ENCODE results near the gene DHRS13.
"Not testable (repeated sequence)": the region's sequence is repeated elsewhere in the genome, so short reads cannot be mapped to it uniquely, and the experiment has no call there.

Gene DHRS13

GRCh38 chr17:28882154-28882895, 20.6 kb downstream of the DHRS13 start:
- DNase-seq (ENCODE audit: low read depth): no peak

- DNase-seq (ENCODE audit: low read depth): no peak
Observed at GRCh38 chr17:28881533-28882056, 21.3 kb downstream of the DHRS13 start.

GRCh38 chr17:28880572-28880945, 22.3 kb downstream of the DHRS13 start:
- DNase-seq (ENCODE audit: low read depth): no peak

GRCh38 chr17:28879886-28880571, 22.9 kb downstream of the DHRS13 start:
- DNase-seq (ENCODE audit: low read depth): no peak

- no peak for DNase-seq (ENCODE audit: low read depth)
Observed at GRCh38 chr17:28878981-28879380, 23.9 kb downstream of the DHRS13 start.

- DNase-seq (ENCODE audit: low read depth): no peak
Observed at GRCh38 chr17:28878158-28878910, 24.5 kb downstream of the DHRS13 start.

GRCh38 chr17:28877150-28877711, 25.6 kb downstream of the DHRS13 start:
- not testable (repeated sequence) for DNase-seq (ENCODE audit: low read depth)

GRCh38 chr17:28875848-28876550, 26.9 kb downstream of the DHRS13 start:
- DNase-seq (ENCODE audit: low read depth): no peak

GRCh38 chr17:28874750-28875149, 28.1 kb downstream of the DHRS13 start:
- DNase-seq (ENCODE audit: low read depth): no peak

- DNase-seq (ENCODE audit: low read depth): no peak
Observed at GRCh38 chr17:28873839-28874238, 29.0 kb downstream of the DHRS13 start.

GRCh38 chr17:28871056-28871579, 31.8 kb downstream of the DHRS13 start:
- DNase-seq (ENCODE audit: low read depth): no peak

- no peak for DNase-seq (ENCODE audit: low read depth)
Observed at GRCh38 chr17:28867276-28867675, 35.6 kb downstream of the DHRS13 start.

GRCh38 chr17:28865946-28866752, 36.7 kb downstream of the DHRS13 start:
- no peak for DNase-seq (ENCODE audit: low read depth)

- no peak for DNase-seq (ENCODE audit: low read depth)
Observed at GRCh38 chr17:28864991-28865849, 37.7 kb downstream of the DHRS13 start.

- no peak for DNase-seq (ENCODE audit: low read depth)
Observed at GRCh38 chr17:28863953-28864352, 38.9 kb downstream of the DHRS13 start.

- DNase-seq (ENCODE audit: low read depth): no peak
Observed at GRCh38 chr17:28862561-28862960, 40.3 kb downstream of the DHRS13 start.

GRCh38 chr17:28861393-28862203, 41.3 kb downstream of the DHRS13 start:
- DNase-seq (ENCODE audit: low read depth): no peak

- DNase-seq (ENCODE audit: low read depth): no peak
Observed at GRCh38 chr17:28860363-28860808, 42.5 kb downstream of the DHRS13 start.
